Ovary (tissue), 3 donors: ENCODE data around the gene ACYP2.

Experiments
- POLR2A ChIP-seq: fragments of 450-650 bp; IDR thresholded peaks from one replicate; pipeline ENCODE4 v1.6.1; 2017; ENCODE audit warnings: antibody characterized with exemption, mild to moderate bottlenecking, moderate library complexity
- TF ChIP-seq, protein P1 (sequence below), 3 donors: fragments of 450-650 bp in 2 of 3; fragments of 200-600 bp in 1 of 3; IDR thresholded peaks; one replicate each; pipeline versions ENCODE4 v1.5.1 to v1.8.0; 2016 to 2022; ENCODE audit warnings: antibody characterized with exemption in 3 of 3, mild to moderate bottlenecking in 1 of 3
- donor health status: DM: no; HTN: no; CAD: no.

DNA sequence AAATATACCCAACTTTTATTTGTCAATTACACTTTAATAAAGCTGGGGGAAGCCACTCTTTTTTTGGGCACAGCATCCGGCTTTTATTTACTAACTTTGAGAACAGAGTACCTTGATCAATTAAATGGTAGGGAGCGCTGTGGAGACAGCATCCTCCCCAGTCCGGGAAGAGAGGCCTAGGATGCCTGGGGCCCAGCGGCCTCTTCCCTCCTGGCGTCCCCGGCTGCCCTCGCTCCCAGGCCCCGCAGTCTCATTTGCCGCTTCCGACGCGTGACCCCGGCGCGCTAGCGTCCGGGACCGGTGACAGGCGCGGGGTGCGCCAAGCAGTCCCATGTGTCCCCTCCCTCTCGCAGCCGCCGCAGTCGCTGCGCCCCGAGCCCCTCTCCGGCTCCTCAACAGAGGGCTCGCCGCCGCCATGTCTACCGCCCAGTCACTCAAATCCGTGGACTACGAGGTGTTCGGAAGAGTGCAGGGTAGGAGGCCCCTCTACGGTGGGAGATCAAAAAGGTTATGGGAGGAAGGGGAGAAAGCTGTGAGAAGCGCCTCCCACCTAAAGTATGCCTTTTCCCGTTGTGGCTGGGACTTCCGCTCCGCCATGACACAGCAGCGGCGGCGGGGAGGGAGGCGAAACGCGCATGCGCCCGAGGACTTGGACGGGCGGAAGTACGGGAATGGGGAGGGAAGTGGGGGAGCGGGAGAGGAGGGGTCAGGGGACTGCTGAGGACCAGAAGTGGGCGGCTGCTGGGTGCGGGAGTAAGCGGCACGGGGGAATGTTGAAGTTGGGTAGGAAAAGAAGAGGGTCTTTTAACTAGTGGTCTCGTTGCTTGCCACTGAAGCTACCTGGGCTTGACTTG is at the start of gene ACYP2:
- TF ChIP-seq, protein P1, sequence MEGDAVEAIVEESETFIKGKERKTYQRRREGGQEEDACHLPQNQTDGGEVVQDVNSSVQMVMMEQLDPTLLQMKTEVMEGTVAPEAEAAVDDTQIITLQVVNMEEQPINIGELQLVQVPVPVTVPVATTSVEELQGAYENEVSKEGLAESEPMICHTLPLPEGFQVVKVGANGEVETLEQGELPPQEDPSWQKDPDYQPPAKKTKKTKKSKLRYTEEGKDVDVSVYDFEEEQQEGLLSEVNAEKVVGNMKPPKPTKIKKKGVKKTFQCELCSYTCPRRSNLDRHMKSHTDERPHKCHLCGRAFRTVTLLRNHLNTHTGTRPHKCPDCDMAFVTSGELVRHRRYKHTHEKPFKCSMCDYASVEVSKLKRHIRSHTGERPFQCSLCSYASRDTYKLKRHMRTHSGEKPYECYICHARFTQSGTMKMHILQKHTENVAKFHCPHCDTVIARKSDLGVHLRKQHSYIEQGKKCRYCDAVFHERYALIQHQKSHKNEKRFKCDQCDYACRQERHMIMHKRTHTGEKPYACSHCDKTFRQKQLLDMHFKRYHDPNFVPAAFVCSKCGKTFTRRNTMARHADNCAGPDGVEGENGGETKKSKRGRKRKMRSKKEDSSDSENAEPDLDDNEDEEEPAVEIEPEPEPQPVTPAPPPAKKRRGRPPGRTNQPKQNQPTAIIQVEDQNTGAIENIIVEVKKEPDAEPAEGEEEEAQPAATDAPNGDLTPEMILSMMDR (IDR thresholded peaks at IDR 0.05), result peak in 1 of 3 donors; percentile 20
- TF ChIP-seq POLR2A, result peak; percentile 92
